CD4-positive, alpha-beta memory T cell (primary cell): Measurements from ENCODE around the gene ABCB6. TPM values are rescaled to one million over a fixed set of nuclear protein-coding genes. Genes with fewer than 3 reads are reported as not detected.
A peak's percentile ranks its signal among the peaks of the same experiment; 100 is the strongest.

ENCODE experiments used
- CTCF ChIA-PET: fragments of 350-600 bp; sonication (Branson Sonifier 250); formaldehyde crosslinking; loops from one replicate; lab custom pipeline; 2021; ENCODE audit warnings: inconsistent platforms; ENCODE audit not compliant: partially characterized antibody; lab: Charles Lee
- POLR2A ChIA-PET: fragments of 350-600 bp; sonication (Branson Sonifier 250); formaldehyde crosslinking; loops from one replicate; lab custom pipeline; 2021; ENCODE audit not compliant: partially characterized antibody; lab: Charles Lee
- DNase-seq, 5 donors: peaks; one replicate each; pipeline versions ENCODE4 v3.0.0 to v3.0.0-alpha.2; 2020 to 2022; ENCODE audit warnings: mixed read lengths in 1 of 5
- H3K27ac ChIP-seq: one replicate; pipeline ENCODE4 v1.7.0; 2013; ENCODE audit warnings: low read depth, low read length
- H3K27me3 ChIP-seq: 2 replicates; pipeline ENCODE4 v1.7.0; 2013; ENCODE audit warnings: mild to moderate bottlenecking, low read length, moderate library complexity; ENCODE audit not compliant: insufficient read depth
- H3K36me3 ChIP-seq: 2 replicates; pipeline ENCODE4 v1.7.0; 2013; ENCODE audit warnings: mild to moderate bottlenecking, low read length, moderate library complexity; ENCODE audit not compliant: insufficient read depth
- H3K4me1 ChIP-seq: 2 replicates; pipeline ENCODE4 v1.7.0; 2013; ENCODE audit warnings: mild to moderate bottlenecking, low read length, moderate library complexity; ENCODE audit not compliant: insufficient read depth
- H3K4me3 ChIP-seq, 2 donors: one replicate each; pipeline ENCODE4 v1.7.0; 2013; ENCODE audit warnings: low read length in 2 of 2, mild to moderate bottlenecking in 1 of 2
- H3K9me3 ChIP-seq, 2 donors: one replicate each; pipeline ENCODE4 v1.7.0; 2013; ENCODE audit warnings: low read length in 2 of 2, control low read depth in 1 of 2; ENCODE audit not compliant: control insufficient read depth in 1 of 2
- H3K27ac Mint-ChIP-seq, 7 donors: one replicate each; pipeline ENCODE4 v1.8.0; 2020 to 2021; ENCODE audit warnings: mixed read lengths in 7 of 7, mild to moderate bottlenecking in 6 of 7, inconsistent platforms in 3 of 7, moderate library complexity in 3 of 7
- H3K27me3 Mint-ChIP-seq, 2 donors: one replicate each; pipeline ENCODE4 v1.8.0; 2020 to 2021; ENCODE audit warnings: mixed read lengths in 2 of 2
- H3K36me3 Mint-ChIP-seq, 2 donors: one replicate each; pipeline ENCODE4 v1.8.0; 2020 to 2021; ENCODE audit warnings: mixed read lengths in 2 of 2, inconsistent platforms in 1 of 2, mild to moderate bottlenecking in 1 of 2
- H3K4me1 Mint-ChIP-seq, 4 donors: one replicate each; pipeline ENCODE4 v1.8.0; 2020 to 2021; ENCODE audit warnings: mixed read lengths in 4 of 4, mild to moderate bottlenecking in 1 of 4
- H3K4me3 Mint-ChIP-seq, 8 donors: one replicate each; pipeline ENCODE4 v1.8.0; 2020 to 2021; ENCODE audit warnings: mixed read lengths in 8 of 8, mild to moderate bottlenecking in 7 of 8, moderate library complexity in 6 of 8, inconsistent platforms in 3 of 8
- H3K9me3 Mint-ChIP-seq, 8 donors: one replicate each; pipeline ENCODE4 v1.8.0; 2020 to 2021; ENCODE audit warnings: mixed read lengths in 8 of 8, mild to moderate bottlenecking in 5 of 8, inconsistent platforms in 3 of 8, moderate library complexity in 1 of 8
- intact Hi-C: fragments of 100-400 bp; cut with micrococcal nuclease; formaldehyde crosslinking; loops from one replicate; pipeline ENCODE4 v1.15.1; 2023
- polyA plus RNA-seq, 2 donors: library from polyadenylated mRNA; unstranded; fragments of 300-500 nt; fragmentation: Illumina TruSeq; gene quantifications; one replicate each; pipeline ENCODE4 v1.2.3, GENCODE V29; 2021
- total RNA-seq, 2 experiments: library from RNA; stranded (reverse); gene quantifications; one replicate each; pipeline ENCODE4 v1.2.3, GENCODE V29; 2021

Gene ABCB6
- total and polyA plus RNA-seq, 4 experiments from 2014 or later: 1.4 to 11.1 (median 7.5) TPM

DNA sequence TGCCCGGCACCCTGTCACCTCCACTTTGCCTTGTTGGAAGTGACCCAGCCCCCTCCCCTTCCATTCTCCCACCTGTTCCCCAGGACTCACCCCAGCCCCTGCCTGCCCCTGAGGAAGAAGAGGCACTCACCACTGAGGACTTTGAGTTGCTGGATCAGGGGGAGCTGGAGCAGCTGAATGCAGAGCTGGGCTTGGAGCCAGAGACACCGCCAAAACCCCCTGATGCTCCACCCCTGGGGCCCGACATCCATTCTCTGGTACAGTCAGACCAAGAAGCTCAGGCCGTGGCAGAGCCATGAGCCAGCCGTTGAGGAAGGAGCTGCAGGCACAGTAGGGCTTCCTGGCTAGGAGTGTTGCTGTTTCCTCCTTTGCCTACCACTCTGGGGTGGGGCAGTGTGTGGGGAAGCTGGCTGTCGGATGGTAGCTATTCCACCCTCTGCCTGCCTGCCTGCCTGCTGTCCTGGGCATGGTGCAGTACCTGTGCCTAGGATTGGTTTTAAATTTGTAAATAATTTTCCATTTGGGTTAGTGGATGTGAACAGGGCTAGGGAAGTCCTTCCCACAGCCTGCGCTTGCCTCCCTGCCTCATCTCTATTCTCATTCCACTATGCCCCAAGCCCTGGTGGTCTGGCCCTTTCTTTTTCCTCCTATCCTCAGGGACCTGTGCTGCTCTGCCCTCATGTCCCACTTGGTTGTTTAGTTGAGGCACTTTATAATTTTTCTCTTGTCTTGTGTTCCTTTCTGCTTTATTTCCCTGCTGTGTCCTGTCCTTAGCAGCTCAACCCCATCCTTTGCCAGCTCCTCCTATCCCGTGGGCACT is 36.2 kb downstream of the ABCB6 start:
- DNase-seq: no peak
- H3K4me3 Mint-ChIP-seq: peak overlapping the region in 1 of 8 donors; percentile 63
- H3K27ac ChIP-seq: peak overlapping the region; percentile 15

DNA sequence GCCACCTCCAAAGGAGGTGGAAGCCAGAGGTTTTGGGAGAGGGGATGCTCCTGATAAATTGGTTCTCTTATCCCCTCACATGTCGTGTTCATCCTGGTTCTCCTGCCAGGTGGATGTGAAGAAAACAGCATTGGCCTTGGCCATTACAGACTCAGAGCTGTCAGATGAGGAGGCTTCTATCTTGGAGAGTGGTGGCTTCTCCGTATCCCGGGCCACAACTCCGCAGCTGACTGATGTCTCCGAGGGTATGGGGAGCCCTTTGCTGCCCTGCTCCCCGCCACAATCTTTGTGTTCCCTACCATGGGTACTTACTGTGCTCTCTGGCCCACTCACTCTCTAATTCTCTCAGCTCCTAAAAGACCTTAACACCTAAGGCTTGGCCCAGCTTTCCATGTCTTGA is 37.2 kb downstream of the ABCB6 start:
- no peak for DNase-seq
- H3K36me3 ChIP-seq: peaks cover 50% of the 10 kb centered on the region
- H3K9me3 ChIP-seq: no peaks in the 10 kb centered on the region
- H3K27ac Mint-ChIP-seq: peak overlapping the region in 6 of 7 donors; percentile 25 to 89 (median 66)
- H3K4me1 Mint-ChIP-seq: peaks cover 28 to 58% (median 41%) of the 10 kb centered on the region in 4 donors
- no peak overlapping the region for H3K4me3 ChIP-seq
- intact Hi-C loops: no loop called here
- ChIA-PET POLR2A (interaction anchor here (0.9 to 5.3 kb wide), 8 partner anchors 11 to 98 kb away, joined by 3 to 44 read pairs (median 6); partner anchors contain the start of genes ABCB6, ANKZF1, DNAJB2 and ZFAND2B), CTCF (interaction anchor here (1.2 to 5.6 kb wide), 3 partner anchors 10 to 11 kb away, joined by 3 to 22 read pairs (median 4); partner anchors contain the start of gene SLC23A3)
- no peaks in the 10 kb centered on the region for H3K27me3 ChIP-seq
- peak overlapping the region; percentile 15 for H3K27ac ChIP-seq
- H3K4me1 ChIP-seq: peaks cover 45% of the 10 kb centered on the region
- H3K9me3 Mint-ChIP-seq: no peaks in the 10 kb centered on the region
- H3K4me3 Mint-ChIP-seq: peak overlapping the region in 3 of 8 donors; percentile 17 to 36 (median 27)
- no peaks in the 10 kb centered on the region for H3K27me3 Mint-ChIP-seq
- H3K36me3 Mint-ChIP-seq: peaks cover 32 to 66% of the 10 kb centered on the region in 2 donors

More for the DNA sequence above, 36.2 kb downstream of the ABCB6 start:
- Mint-ChIP-seq H3K27me3 (no peaks in the 10 kb centered on the region), H3K36me3 (peaks cover 32 to 61% of the 10 kb centered on the region in 2 donors), H3K27ac (peak overlapping the region in 6 of 7 donors; percentile 29 to 89 (median 68)), H3K4me1 (peaks cover 27 to 56% (median 38%) of the 10 kb centered on the region in 4 donors), H3K9me3 (no peaks in the 10 kb centered on the region)
- H3K36me3 ChIP-seq: peaks cover 50% of the 10 kb centered on the region
- no peaks in the 10 kb centered on the region for H3K27me3 ChIP-seq
- H3K4me3 ChIP-seq: no peak overlapping the region
- intact Hi-C loops: no loop called here
- CTCF ChIA-PET: interaction anchor here (1.0 to 5.6 kb wide), 5 partner anchors 10 to 112 kb away, joined by 3 to 22 read pairs (median 3); partner anchors contain the start of gene SLC23A3
- POLR2A ChIA-PET: interaction anchor here (1.1 to 5.3 kb wide), 5 partner anchors 17 to 97 kb away, joined by 4 to 44 read pairs (median 6); partner anchors contain the start of genes ANKZF1, ATG9A, DNAJB2 and ZFAND2B
- no peaks in the 10 kb centered on the region for H3K9me3 ChIP-seq
- peaks cover 45% of the 10 kb centered on the region for H3K4me1 ChIP-seq

DNA sequence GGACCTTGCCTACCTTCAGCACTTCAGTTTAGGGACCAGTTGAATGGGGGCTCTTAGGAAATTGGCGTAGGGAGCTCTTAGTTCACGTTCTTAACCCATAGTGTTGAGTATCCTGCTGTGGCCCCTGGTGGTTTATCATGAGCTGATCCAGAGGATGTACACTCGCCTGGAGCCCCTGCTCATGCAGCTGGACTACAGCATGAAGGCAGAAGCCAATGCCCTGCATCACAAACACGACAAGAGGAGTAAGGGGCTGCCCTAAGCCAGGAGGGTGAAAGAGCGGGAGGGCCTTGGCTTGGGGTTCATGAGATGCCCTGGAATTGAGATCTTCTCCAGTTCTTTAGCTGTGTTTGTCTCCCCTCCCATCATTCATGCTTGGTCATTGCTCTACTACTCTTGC is 37.8 kb downstream of the ABCB6 start:
- peaks cover 28 to 60% (median 43%) of the 10 kb centered on the region in 4 donors for H3K4me1 Mint-ChIP-seq
- peak overlapping the region in 4 of 7 donors; percentile 52 to 89 (median 60) for H3K27ac Mint-ChIP-seq
- no peak overlapping the region for H3K4me3 ChIP-seq
- peak overlapping the region; percentile 15 for H3K27ac ChIP-seq
- ChIA-PET CTCF (interaction anchor here (1.1 to 5.6 kb wide), 6 partner anchors 9 to 30 kb away, joined by 3 to 22 read pairs (median 4); partner anchors contain the start of gene SLC23A3), POLR2A (interaction anchor here (0.9 to 5.3 kb wide), 9 partner anchors 10 to 98 kb away, joined by 3 to 44 read pairs (median 6); partner anchors contain the start of genes ABCB6, ANKZF1, DNAJB2 and TUBA4A)
- H3K27me3 ChIP-seq: no peaks in the 10 kb centered on the region
- peaks cover 47% of the 10 kb centered on the region for H3K4me1 ChIP-seq
- H3K36me3 ChIP-seq: peaks cover 50% of the 10 kb centered on the region
- H3K4me3 Mint-ChIP-seq: peak overlapping the region in 3 of 8 donors; percentile 17 to 56 (median 22)
- intact Hi-C loops: no loop called here
- H3K9me3 Mint-ChIP-seq: no peaks in the 10 kb centered on the region
- H3K9me3 ChIP-seq: no peaks in the 10 kb centered on the region
- H3K36me3 Mint-ChIP-seq: peaks cover 32 to 69% of the 10 kb centered on the region in 2 donors
- no peak for DNase-seq
- H3K27me3 Mint-ChIP-seq: no peaks in the 10 kb centered on the region

DNA sequence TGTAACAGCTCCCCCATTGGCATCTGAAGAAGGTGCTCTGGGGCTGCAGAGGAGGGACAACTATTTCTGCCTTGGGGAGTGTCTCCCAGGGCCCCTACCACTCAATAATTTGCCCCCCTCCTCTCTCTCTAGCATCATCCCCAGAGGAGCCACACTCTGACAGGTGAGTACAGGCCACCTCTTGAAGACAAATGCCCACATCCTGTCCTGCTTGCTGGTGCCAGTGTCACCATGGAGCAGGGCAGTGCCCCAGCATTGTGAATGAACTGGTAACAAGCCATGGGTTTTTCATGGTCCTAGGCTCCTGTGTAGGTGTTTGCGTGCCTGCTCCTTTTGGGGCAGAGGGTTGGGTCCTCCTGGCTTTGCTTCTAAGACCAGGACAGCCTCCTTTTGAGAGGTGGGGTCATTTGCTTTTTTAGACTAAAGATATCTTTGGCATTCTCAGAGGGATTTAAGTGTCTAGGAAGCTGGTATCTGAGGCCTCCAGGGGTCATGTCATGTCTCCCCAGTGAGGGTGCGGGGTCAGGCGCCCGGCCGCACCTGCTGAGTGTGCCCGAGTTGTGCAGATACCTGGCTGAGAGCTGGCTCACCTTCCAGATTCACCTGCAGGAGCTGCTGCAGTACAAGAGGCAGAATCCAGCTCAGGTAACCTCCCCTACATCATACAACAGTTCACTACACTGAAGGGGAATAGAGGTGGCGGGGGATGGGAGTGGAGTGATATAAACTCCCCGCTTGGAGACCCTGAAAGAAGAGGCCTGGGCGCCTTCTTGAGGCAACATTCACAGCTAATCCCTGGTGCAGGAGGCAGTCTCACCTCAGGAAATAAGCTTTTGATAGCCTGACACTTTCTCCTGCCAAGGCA is 38.9 kb downstream of the ABCB6 start:
- H3K27ac Mint-ChIP-seq: peak overlapping the region; percentile 63 to 96 (median 94)
- Histone ChIP-seq H3K27ac (peak overlapping the region; percentile 91), H3K36me3 (peaks cover 53% of the 10 kb centered on the region), H3K27me3 (no peaks in the 10 kb centered on the region), H3K4me1 (peaks cover 59% of the 10 kb centered on the region), H3K4me3 (no peak overlapping the region), H3K9me3 (no peaks in the 10 kb centered on the region)
- intact Hi-C loops: loop anchor here (5.0 kb wide), 2 partner anchors 283 to 783 kb away; partner anchors contain the start of gene CTDSP1
- peak overlapping the region in 7 of 8 donors; percentile 91 to 96 (median 93) for H3K4me3 Mint-ChIP-seq
- ChIA-PET CTCF (interaction anchor here (0.7 to 5.6 kb wide), 11 partner anchors 8 to 886 kb away, joined by 3 to 22 read pairs (median 4); partner anchors contain the start of genes SLC23A3 and ZFAND2B), POLR2A (interaction anchor here (0.8 to 5.3 kb wide), 13 partner anchors 13 to 101 kb away, joined by 3 to 44 read pairs (median 4); partner anchors contain the start of genes ANKZF1, ATG9A, DNAJB2 and TUBA4A)
- peaks cover 28 to 71% (median 51%) of the 10 kb centered on the region in 4 donors for H3K4me1 Mint-ChIP-seq
- H3K36me3 Mint-ChIP-seq: peaks cover 30 to 67% of the 10 kb centered on the region in 2 donors
- H3K9me3 Mint-ChIP-seq: no peaks in the 10 kb centered on the region
- H3K27me3 Mint-ChIP-seq: no peaks in the 10 kb centered on the region
- DNase-seq: no peak

DNA sequence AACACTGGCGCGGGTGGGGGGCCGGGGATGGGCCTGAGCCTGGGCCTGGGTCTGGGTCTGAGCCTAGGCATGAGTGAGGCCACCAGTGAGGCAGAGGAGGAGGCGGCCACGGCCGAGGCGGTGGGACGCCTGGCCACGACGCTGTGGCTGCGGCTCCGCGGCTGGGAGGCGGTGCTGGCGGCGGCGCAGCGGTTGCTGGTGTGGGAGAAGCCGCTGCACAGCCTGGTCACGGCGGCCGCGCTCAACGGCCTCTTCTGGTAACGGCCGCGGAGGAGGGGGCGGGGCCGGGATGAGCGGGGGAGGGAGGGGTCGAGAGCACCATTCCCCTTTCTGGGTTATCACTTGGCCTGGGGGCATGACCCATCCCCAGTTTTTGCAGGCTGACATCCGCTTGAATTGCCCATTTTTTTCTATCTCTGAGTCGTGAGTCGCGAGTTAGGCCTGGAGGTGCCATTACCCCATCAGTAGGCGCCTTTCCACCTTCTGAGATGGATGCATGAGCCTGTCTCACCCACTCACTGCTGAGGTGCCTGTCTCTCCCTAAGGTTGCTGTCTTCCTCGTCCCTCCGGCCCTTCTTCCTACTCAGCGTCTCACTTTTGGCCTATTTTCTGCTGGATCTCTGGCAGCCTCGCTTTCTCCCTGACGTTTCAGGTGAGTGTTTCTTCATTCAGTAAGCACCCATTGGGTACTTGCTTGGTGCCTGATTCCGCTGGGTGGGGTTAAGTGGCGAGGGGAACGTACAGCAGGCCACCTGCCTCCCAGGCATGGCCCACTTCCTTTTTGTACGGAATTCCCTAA is 40.2 kb downstream of the ABCB6 start:
- H3K4me1 Mint-ChIP-seq: peaks cover 38 to 82% (median 59%) of the 10 kb centered on the region in 4 donors

More for the DNA sequence above, 40.2 kb downstream of the ABCB6 start:
- no peaks in the 10 kb centered on the region for H3K27me3 ChIP-seq
- H3K36me3 ChIP-seq: peaks cover 57% of the 10 kb centered on the region
- peak in 3 of 5 donors; percentile 38 to 66 (median 46) for DNase-seq
- H3K4me3 Mint-ChIP-seq: peak overlapping the region; percentile 91 to 96 (median 93)
- H3K27ac Mint-ChIP-seq: peak overlapping the region; percentile 92 to 96 (median 94)
- no peaks in the 10 kb centered on the region for H3K27me3 Mint-ChIP-seq
- no peaks in the 10 kb centered on the region for H3K9me3 Mint-ChIP-seq
- H3K27ac ChIP-seq: peak overlapping the region; percentile 91
- H3K9me3 ChIP-seq: no peaks in the 10 kb centered on the region
- intact Hi-C loops: loop anchor here (1.0 to 5.0 kb wide), 4 partner anchors 67 to 781 kb away; partner anchors contain the start of genes CTDSP1, DNAJB2, GLB1L and STK16
- ChIA-PET CTCF (interaction anchor here (0.7 to 9.8 kb wide), 7 partner anchors 7 to 119 kb away, joined by 3 to 253 read pairs (median 6); partner anchors contain the start of genes ABCB6, SLC23A3 and ZFAND2B), POLR2A (interaction anchor here (0.6 to 5.3 kb wide), 10 partner anchors 17 to 102 kb away, joined by 3 to 123 read pairs (median 9); partner anchors contain the start of genes ANKZF1, ATG9A, GLB1L and NHEJ1)
- peak overlapping the region; percentile 81 to 96 for H3K4me3 ChIP-seq
- peaks cover 70% of the 10 kb centered on the region for H3K4me1 ChIP-seq
- peaks cover 34 to 69% of the 10 kb centered on the region in 2 donors for H3K36me3 Mint-ChIP-seq
